ENCODE data around the gene TNFRSF8.

TNFRSF8 gene

GRCh38 chr1:12132078-12132477 is 69.0 kb downstream of the TNFRSF8 start:
- DNase-seq (ENCODE audit: extremely low read depth, low read depth): no peak
- TF ChIP-seq, protein P1, sequence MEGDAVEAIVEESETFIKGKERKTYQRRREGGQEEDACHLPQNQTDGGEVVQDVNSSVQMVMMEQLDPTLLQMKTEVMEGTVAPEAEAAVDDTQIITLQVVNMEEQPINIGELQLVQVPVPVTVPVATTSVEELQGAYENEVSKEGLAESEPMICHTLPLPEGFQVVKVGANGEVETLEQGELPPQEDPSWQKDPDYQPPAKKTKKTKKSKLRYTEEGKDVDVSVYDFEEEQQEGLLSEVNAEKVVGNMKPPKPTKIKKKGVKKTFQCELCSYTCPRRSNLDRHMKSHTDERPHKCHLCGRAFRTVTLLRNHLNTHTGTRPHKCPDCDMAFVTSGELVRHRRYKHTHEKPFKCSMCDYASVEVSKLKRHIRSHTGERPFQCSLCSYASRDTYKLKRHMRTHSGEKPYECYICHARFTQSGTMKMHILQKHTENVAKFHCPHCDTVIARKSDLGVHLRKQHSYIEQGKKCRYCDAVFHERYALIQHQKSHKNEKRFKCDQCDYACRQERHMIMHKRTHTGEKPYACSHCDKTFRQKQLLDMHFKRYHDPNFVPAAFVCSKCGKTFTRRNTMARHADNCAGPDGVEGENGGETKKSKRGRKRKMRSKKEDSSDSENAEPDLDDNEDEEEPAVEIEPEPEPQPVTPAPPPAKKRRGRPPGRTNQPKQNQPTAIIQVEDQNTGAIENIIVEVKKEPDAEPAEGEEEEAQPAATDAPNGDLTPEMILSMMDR (IDR thresholded peaks at IDR 0.05; ENCODE audit: low read depth, low read length, missing control alignments): no peak

DNA sequence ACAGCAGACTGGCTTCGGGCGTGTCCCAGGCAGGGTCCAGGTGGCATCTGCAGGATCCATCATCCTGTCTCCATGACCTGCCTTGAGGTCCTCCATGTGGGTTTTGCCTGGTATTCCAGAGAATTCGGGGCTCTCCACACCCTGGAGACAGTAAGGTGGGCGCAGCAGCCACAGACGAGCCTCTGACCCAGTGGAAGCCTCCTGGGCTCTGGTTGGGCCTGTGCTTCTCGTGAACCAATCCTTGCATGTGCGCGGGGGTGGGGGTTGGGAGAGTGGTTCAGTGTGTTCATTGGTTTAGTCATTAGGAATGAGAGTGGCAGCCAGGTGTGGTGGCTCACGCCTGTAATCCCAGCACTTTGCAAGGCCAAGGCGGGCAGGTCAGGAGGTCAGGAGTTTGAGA is 71.6 kb downstream of the TNFRSF8 start:
- no peak overlapping the region for H3K4me3 ChIP-seq (replicated peaks; ENCODE audit: low read depth, low read length)
- TF ChIP-seq, protein P1 (IDR thresholded peaks at IDR 0.05; ENCODE audit: low read depth, low read length, missing control alignments): no peak
- no peak for DNase-seq (ENCODE audit: extremely low read depth, low read depth)

More at GRCh38 chr1:12132078-12132477, 69.0 kb downstream of the TNFRSF8 start:
- H3K4me3 ChIP-seq (replicated peaks; ENCODE audit: low read depth, low read length): no peak overlapping the region

DNA sequence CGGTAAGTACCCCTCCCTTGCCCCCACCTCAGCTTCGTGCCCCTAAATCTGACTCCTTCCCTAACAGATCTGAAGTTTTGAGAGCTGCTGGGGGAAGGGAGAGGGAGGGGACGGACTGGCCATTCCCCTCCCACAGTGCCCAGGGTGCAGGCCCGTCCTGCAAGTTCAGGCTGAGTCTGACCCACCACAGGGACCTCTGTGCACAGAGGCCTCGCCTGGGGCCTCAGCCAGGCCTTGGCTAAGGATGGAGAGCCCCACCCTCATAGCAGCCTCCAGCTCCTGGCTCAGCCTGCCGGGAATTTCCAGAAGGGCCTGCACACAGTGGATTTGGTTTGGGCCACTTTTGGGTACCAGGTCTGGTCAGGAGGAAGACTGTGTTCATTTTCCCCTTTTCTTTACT is 72.5 kb downstream of the TNFRSF8 start:
- no peak for DNase-seq (ENCODE audit: extremely low read depth, low read depth)
- TF ChIP-seq, protein P1 (IDR thresholded peaks at IDR 0.05; ENCODE audit: low read depth, low read length, missing control alignments): no peak

GRCh38 chr1:12136916-12137610 is 74.0 kb downstream of the TNFRSF8 start:
- TF ChIP-seq, protein P1 (IDR thresholded peaks at IDR 0.05; ENCODE audit: low read depth, low read length, missing control alignments): no peak
- no peak for DNase-seq (ENCODE audit: extremely low read depth, low read depth)
- H3K4me3 ChIP-seq (replicated peaks; ENCODE audit: low read depth, low read length): no peak overlapping the region

More for the DNA sequence above, 72.5 kb downstream of the TNFRSF8 start:
- no peak overlapping the region for H3K4me3 ChIP-seq (replicated peaks; ENCODE audit: low read depth, low read length)

DNA sequence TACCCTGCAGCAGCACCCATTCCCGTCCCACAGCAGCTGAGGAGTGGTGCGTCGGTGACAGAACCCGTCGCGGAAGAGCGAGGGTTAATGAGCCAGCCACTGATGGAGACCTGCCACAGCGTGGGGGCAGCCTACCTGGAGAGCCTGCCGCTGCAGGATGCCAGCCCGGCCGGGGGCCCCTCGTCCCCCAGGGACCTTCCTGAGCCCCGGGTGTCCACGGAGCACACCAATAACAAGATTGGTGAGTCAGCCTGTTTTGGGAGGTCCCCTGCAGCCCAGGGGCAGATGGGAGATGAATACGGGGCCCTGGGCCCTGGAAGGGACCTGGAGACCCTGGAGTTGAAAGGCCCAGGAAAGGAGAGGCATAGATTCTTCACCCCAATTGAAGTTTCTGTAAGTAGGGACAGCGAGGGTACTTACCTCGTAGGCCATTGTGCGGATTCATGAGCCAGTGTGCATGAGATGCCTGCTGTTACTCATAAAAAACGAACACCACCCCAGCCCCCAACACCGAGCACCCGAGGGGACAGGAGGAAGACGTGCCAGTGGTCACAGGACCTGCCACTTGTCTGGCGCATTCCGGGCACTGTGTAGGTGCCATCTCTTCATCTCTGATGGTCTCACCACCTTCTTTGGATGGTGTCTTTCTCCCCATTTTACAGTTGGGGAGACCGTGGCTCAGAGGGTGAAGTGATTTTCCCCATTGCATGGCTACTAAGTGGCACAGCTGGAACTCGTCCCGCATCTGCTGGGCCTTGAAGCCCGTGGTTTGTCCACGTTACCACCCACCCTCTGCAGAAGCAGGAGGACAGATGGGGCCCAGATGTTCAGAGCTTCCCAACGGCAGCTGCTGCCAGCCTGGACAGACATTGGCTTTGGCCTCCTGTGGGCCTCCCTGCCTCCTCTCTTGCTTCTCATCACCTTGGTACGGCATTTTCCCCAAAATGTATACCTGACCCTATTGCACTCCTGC is 75.4 kb downstream of the TNFRSF8 start:
- no peak overlapping the region for H3K4me3 ChIP-seq (replicated peaks; ENCODE audit: low read depth, low read length)
- DNase-seq (ENCODE audit: extremely low read depth, low read depth): peak; percentile 51
- TF ChIP-seq, protein P1 (IDR thresholded peaks at IDR 0.05; ENCODE audit: low read depth, low read length, missing control alignments): no peak

DNA sequence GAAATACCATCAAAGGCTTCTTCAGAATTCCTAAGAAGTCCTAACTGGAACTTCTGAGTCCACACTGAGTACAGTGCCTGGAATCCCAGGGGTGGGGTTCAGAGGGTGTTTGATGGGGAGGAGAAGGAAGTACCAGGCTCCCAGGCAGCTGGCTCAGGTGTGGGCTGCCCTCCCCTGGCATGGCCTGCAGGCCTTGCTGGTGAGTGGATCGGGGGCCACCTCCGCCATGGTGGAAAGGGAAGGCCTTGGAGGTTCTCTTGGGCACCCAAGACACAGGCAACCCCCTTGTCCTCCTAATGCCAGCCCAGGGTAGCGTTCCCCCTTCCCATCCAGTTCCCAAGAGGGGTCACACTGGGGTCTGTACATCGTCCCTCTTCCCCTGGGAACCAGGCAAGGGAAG is 76.9 kb downstream of the TNFRSF8 start:
- no peak for DNase-seq (ENCODE audit: extremely low read depth, low read depth)
- no peak overlapping the region for H3K4me3 ChIP-seq (replicated peaks; ENCODE audit: low read depth, low read length)
- TF ChIP-seq, protein P1 (IDR thresholded peaks at IDR 0.05; ENCODE audit: low read depth, low read length, missing control alignments): no peak

Data from HFF-Myc (cell line).